ENCODE data around the gene CELF2.

CELF2 gene

GRCh38 chr10:11290156-11290890 lies 272.7 kb downstream of the CELF2 start:
- no peak for DNase-seq (ENCODE audit: insufficient read length, low spot score)
- FAIRE-seq = no peak

- DNase-seq (ENCODE audit: insufficient read length, low spot score) = no peak
- no peak for FAIRE-seq
Observed at GRCh38 chr10:11292576-11293302, 275.1 kb downstream of the CELF2 start.

- DNase-seq (ENCODE audit: insufficient read length, low spot score) (no peak), FAIRE-seq (no peak)
Observed at GRCh38 chr10:11293332-11293731, 275.7 kb downstream of the CELF2 start.

GRCh38 chr10:11294831-11295450 lies 277.3 kb downstream of the CELF2 start:
- DNase-seq (ENCODE audit: insufficient read length, low spot score) = no peak
- FAIRE-seq = no peak

- no peak for FAIRE-seq
Observed at GRCh38 chr10:11295492-11295891, 277.8 kb downstream of the CELF2 start.

GRCh38 chr10:11297136-11297535 lies 279.5 kb downstream of the CELF2 start:
- FAIRE-seq = no peak
- DNase-seq (ENCODE audit: insufficient read length, low spot score) = no peak

More at GRCh38 chr10:11295492-11295891, 277.8 kb downstream of the CELF2 start:
- no peak for DNase-seq (ENCODE audit: insufficient read length, low spot score)

- no peak for DNase-seq (ENCODE audit: insufficient read length, low spot score)
- FAIRE-seq = no peak
Observed at GRCh38 chr10:11298116-11298515, 280.4 kb downstream of the CELF2 start.

- FAIRE-seq = no peak
- DNase-seq (ENCODE audit: insufficient read length, low spot score) = no peak
Observed at GRCh38 chr10:11299125-11299524, 281.5 kb downstream of the CELF2 start.

GRCh38 chr10:11300026-11300425 lies 282.4 kb downstream of the CELF2 start:
- no peak for FAIRE-seq
- DNase-seq (ENCODE audit: insufficient read length, low spot score) = no peak

- FAIRE-seq = no peak
Observed at GRCh38 chr10:11300563-11300962, 282.9 kb downstream of the CELF2 start.

GRCh38 chr10:11301571-11302111 lies 284.0 kb downstream of the CELF2 start:
- DNase-seq (ENCODE audit: insufficient read length, low spot score) (no peak), FAIRE-seq (no peak)

More at GRCh38 chr10:11300563-11300962, 282.9 kb downstream of the CELF2 start:
- DNase-seq (ENCODE audit: insufficient read length, low spot score) = no peak

GRCh38 chr10:11302181-11302580 lies 284.5 kb downstream of the CELF2 start:
- DNase-seq (ENCODE audit: insufficient read length, low spot score) (no peak), FAIRE-seq (no peak)

GRCh38 chr10:11303361-11304170 lies 285.9 kb downstream of the CELF2 start:
- no peak for FAIRE-seq

GRCh38 chr10:11304906-11305585 lies 287.4 kb downstream of the CELF2 start:
- DNase-seq (ENCODE audit: insufficient read length, low spot score) (no peak), FAIRE-seq (no peak)

More at GRCh38 chr10:11303361-11304170, 285.9 kb downstream of the CELF2 start:
- DNase-seq (ENCODE audit: insufficient read length, low spot score) = no peak

- DNase-seq (ENCODE audit: insufficient read length, low spot score) = no peak
- FAIRE-seq = no peak
Observed at GRCh38 chr10:11305825-11306593, 288.3 kb downstream of the CELF2 start.

- FAIRE-seq = no peak
- DNase-seq (ENCODE audit: insufficient read length, low spot score) = no peak
Observed at GRCh38 chr10:11307004-11307403, 289.3 kb downstream of the CELF2 start.

GRCh38 chr10:11307937-11308336 lies 290.3 kb downstream of the CELF2 start:
- DNase-seq (ENCODE audit: insufficient read length, low spot score) (no peak), FAIRE-seq (no peak)

- DNase-seq (ENCODE audit: insufficient read length, low spot score) = no peak
- no peak for FAIRE-seq
Observed at GRCh38 chr10:11311027-11311426, 293.4 kb downstream of the CELF2 start.

- DNase-seq (ENCODE audit: insufficient read length, low spot score) (no peak), FAIRE-seq (no peak)
Observed at GRCh38 chr10:11313463-11313862, 295.8 kb downstream of the CELF2 start.

All from GM19239 (cell line).